ENCODE results near the gene MXD1. TPM values are rescaled to one million over a fixed set of nuclear protein-coding genes. Genes with fewer than 3 reads are reported as not detected.

The MXD1 gene
- total and polyA plus RNA-seq, 7 donors: 5.4 to 102 (median 7.8) TPM

DNA sequence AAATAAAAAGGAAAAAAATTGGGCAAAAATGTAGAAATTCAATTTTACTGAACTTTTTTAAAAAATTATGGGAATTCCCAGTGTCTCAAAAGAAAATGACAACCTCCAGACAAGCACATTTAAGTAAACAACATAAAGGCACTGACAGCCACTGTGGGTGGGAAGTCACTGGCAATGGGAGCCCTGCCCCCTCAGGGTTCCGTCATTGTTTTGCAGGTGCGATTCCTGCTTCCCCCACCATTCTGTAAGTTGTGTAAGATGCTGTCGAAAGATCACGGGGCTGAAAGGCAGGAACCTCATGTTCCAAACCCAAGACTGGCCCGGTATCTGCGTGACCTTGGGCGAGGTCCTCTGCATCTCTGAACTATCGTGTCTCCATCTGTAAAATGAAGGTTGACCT, 62.3 kb downstream of the MXD1 start:
- no peak overlapping the region for H3K4me3 ChIP-seq
- DNase-seq: peak; percentile 40
- WGBS, 2 donors: 85 to 95% methylated on average over 8 of the region's 8 CpGs

DNA sequence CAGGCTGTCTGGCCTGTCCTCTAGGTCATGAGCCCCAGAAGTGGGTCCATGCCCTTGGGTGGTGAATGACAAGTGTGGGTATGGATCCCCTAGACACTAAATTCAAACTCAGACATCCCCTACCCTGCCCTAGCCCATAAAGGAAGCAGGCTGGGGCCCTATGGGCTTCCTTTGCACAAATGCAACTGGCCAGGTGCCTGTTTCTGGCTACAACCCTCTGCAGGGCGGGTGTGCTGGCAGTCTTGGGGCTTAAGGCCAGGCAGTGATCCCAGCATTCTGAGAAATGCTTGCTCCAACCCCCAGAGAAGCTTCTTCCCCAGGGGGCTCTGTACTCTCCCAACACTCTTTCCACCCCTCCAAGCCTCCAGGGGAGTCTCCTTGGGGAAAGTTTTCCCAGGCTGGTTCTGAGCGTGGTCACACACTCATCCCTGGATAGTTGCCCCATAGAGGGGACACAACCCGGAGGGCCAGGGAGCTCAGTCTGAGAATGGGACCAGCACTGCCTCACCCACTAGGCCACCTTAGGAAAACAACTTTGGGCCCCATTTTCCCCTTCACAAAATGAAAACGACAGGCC, 63.1 kb downstream of the MXD1 start:
- no peak overlapping the region for H3K4me3 ChIP-seq
- H3K27ac ChIP-seq: no peak overlapping the region
- no peak for TF ChIP-seq POLR2A (IDR thresholded peaks at IDR 0.05)
- no peak for TF ChIP-seq EP300 (IDR thresholded peaks at IDR 0.05)
- TF ChIP-seq POLR2AphosphoS5 (IDR thresholded peaks at IDR 0.05): no peak
- TF ChIP-seq, protein P1, sequence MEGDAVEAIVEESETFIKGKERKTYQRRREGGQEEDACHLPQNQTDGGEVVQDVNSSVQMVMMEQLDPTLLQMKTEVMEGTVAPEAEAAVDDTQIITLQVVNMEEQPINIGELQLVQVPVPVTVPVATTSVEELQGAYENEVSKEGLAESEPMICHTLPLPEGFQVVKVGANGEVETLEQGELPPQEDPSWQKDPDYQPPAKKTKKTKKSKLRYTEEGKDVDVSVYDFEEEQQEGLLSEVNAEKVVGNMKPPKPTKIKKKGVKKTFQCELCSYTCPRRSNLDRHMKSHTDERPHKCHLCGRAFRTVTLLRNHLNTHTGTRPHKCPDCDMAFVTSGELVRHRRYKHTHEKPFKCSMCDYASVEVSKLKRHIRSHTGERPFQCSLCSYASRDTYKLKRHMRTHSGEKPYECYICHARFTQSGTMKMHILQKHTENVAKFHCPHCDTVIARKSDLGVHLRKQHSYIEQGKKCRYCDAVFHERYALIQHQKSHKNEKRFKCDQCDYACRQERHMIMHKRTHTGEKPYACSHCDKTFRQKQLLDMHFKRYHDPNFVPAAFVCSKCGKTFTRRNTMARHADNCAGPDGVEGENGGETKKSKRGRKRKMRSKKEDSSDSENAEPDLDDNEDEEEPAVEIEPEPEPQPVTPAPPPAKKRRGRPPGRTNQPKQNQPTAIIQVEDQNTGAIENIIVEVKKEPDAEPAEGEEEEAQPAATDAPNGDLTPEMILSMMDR (IDR thresholded peaks at IDR 0.05): no peak
- no peaks in the 10 kb centered on the region for H3K4me1 ChIP-seq
- DNase-seq: no peak
- H3K9me3 ChIP-seq: no peaks in the 10 kb centered on the region
- no peaks in the 10 kb centered on the region for H3K36me3 ChIP-seq
- no peaks in the 10 kb centered on the region for H3K27me3 ChIP-seq
- intact Hi-C loops (cut with DNase I): no loop called here
- 89% methylated on average over 4 of the region's 4 CpGs for WGBS, 2 donors

More for the DNA sequence above, 62.3 kb downstream of the MXD1 start:
- Histone ChIP-seq H3K4me1 (no peaks in the 10 kb centered on the region), H3K9me3 (no peaks in the 10 kb centered on the region), H3K27ac (no peak overlapping the region), H3K36me3 (no peaks in the 10 kb centered on the region), H3K27me3 (no peaks in the 10 kb centered on the region)
- TF ChIP-seq, protein P1 (IDR thresholded peaks at IDR 0.05): no peak
- TF ChIP-seq POLR2A (IDR thresholded peaks at IDR 0.05) (no peak), POLR2AphosphoS5 (IDR thresholded peaks at IDR 0.05) (no peak), EP300 (IDR thresholded peaks at IDR 0.05) (no peak)
- intact Hi-C loops (cut with DNase I): no loop called here

DNA sequence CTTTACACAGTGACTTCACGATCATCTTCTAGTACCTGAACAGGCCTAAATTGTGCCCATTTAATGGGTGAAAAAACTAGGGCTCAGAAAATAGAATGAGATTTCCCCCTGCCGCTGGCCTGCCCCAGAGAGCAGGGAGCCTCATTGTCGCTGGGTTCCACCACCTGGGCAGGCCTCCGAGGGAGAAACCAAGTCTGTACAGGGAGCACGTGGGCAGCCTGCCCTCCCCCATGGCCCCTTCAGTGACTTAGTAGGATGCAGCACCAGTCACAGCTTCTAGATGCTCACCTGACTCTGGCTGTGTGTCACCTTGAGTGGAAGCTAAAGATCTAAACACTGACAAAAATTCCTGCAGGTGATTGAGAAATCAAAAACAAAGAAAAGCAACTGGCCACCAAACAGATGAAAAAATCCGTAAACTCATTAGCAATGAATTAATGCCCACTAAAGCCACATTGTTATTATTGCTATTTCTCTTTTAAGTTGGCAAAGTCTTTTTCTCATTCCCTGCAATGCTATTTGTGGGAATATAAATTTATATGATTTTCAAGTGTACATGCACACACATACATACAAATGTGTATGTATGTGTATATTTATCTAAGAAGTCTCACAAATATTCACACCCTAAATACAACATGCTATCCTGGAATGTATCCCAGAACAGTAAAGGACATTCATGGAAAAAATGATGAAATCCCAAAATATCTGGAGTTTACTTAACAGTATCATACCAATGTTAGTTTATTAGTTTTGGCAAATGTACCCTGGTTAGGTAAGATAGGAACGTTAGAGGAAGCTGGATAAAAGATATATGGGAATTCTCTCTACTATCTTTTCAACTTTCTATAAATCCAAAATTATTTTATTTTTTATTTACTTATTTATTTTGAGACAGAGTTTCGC, 65.2 kb downstream of the MXD1 start:
- DNase-seq: no peak
- Histone ChIP-seq H3K4me1 (no peaks in the 10 kb centered on the region), H3K4me3 (no peak overlapping the region), H3K9me3 (no peaks in the 10 kb centered on the region), H3K27me3 (no peaks in the 10 kb centered on the region), H3K36me3 (no peaks in the 10 kb centered on the region), H3K27ac (no peak overlapping the region)
- intact Hi-C loops (cut with DNase I): no loop called here
- TF ChIP-seq POLR2A (IDR thresholded peaks at IDR 0.05): no peak
- WGBS, 2 donors: 82 to 86% methylated on average over 8 of the region's 8 CpGs

DNA sequence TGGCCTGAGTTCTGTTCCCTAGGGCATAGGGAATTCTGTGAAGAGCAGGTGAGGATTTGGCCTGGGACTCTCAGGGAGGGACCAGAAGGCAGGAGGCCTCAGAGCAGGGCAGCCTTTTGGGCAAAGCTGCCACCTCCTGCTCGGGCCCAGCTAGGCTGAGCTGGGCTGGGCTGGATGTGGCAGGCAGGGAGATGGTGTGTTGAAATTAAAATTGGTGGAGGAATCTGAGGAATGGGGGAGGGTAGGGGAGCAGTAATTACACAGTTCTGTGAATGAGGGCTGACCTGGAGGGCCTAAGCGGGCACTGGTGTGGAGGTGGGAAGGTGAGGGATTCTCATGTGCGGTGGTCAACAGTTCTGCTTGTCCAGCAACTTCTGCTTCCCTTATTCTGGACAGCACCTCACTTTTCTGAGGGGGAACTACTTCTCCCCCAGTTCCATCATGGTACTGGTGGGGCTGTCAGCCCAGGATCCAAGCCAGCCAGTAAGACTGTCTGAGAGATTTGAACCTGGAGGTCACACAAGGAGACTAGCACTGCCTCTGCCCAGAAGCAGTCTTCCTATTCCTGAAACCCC, 68.6 kb downstream of the MXD1 start:
- H3K36me3 ChIP-seq: no peaks in the 10 kb centered on the region
- H3K4me1 ChIP-seq: no peaks in the 10 kb centered on the region
- no peaks in the 10 kb centered on the region for H3K9me3 ChIP-seq
- WGBS, 2 donors: 81 to 97% methylated on average over 3 of the region's 3 CpGs
- TF ChIP-seq, protein P1 (IDR thresholded peaks at IDR 0.05): no peak
- no peak for TF ChIP-seq POLR2AphosphoS5 (IDR thresholded peaks at IDR 0.05)
- no peak for DNase-seq
- no peaks in the 10 kb centered on the region for H3K27me3 ChIP-seq
- H3K27ac ChIP-seq: no peak overlapping the region
- intact Hi-C loops (cut with DNase I): no loop called here
- no peak overlapping the region for H3K4me3 ChIP-seq

DNA sequence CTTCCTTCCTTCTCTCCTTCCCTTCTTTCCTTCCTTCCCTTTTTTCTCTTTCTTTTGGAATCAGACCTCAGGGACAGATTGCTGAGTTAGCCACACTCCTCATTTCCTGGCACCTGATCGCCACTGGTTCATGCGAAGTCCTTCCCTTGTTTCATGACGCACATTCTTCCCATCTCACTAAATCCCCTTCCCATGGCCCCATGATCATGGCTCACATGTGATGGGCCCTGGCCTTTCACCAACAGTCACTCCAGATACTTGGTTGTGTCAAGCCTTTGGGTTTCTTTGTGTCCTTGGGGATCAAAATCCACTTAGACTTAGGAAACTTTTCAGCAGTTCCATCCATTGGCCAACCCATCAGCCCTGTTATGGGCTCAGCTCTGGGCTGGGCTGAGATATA, 70.3 kb downstream of the MXD1 start:
- Histone ChIP-seq H3K4me1 (no peaks in the 10 kb centered on the region), H3K27me3 (no peaks in the 10 kb centered on the region), H3K4me3 (no peak overlapping the region), H3K27ac (no peak overlapping the region), H3K36me3 (no peaks in the 10 kb centered on the region), H3K9me3 (no peaks in the 10 kb centered on the region)
- no peak for DNase-seq
- WGBS, 2 donors: 93 to 96% methylated on average over 3 of the region's 3 CpGs
- intact Hi-C loops (cut with DNase I): no loop called here
- TF ChIP-seq, protein P1 (IDR thresholded peaks at IDR 0.05): no peak
- TF ChIP-seq POLR2A (IDR thresholded peaks at IDR 0.05) (no peak), POLR2AphosphoS5 (IDR thresholded peaks at IDR 0.05) (no peak), EP300 (IDR thresholded peaks at IDR 0.05) (no peak)

Measured in sigmoid colon (tissue), 7 donors.